ENCODE data around the gene GBP3.
"Not testable (repeated sequence)": the region's sequence is repeated elsewhere in the genome, so short reads cannot be mapped to it uniquely, and the experiment has no call there.

GBP3 gene

DNA sequence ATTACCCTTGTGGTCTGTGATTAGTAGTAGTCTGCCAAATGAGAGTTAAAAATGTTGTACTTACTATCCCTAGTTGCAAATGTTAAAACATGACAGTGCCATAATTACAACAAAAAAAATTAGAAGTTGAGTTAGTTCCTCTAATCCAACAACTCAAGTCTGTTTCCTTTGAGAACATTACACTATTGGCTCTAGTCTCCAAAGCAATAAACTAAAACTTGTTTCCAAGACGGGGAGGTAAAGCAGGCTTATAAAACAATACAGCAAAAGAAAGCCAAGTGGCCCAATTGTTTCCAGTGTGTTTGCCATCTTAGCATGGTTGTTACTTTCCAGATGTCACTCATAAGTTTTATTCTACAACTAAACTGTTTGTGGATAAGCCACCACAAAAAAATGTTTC, 41.8 kb downstream of the GBP3 start:
- no peak for DNase-seq
- no peaks in the 10 kb centered on the region for H3K9me3 Mint-ChIP-seq
- H3K4me3 Mint-ChIP-seq, result no peak overlapping the region
- H3K36me3 Mint-ChIP-seq, result peaks cover 68% of the 10 kb centered on the region
- CTCF ChIA-PET, result interaction anchor here (1.4 kb wide), 1 partner anchor 296 kb away, joined by 3 read pairs; no protein-coding TSS in a partner anchor
- no peak overlapping the region for H3K27ac Mint-ChIP-seq
- no peaks in the 10 kb centered on the region for H3K27me3 Mint-ChIP-seq
- peaks cover 63% of the 10 kb centered on the region for H3K4me1 Mint-ChIP-seq

DNA sequence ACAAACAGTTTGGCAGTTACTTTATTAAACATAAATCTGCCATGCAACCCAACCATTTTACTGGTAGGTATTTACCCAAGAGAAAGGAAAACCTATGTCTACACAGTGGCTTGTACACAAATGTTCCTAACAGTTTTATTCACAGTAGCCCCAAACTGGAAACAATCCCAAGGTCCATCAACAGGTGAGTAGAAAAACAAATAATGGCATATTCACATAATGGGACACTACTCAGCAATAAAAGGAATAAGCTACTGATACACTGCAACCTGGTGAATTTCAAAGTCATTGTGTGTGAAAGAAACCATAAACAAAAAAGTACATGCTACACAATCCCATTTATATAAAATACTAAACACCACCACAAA, 42.9 kb downstream of the GBP3 start:
- peaks cover 69% of the 10 kb centered on the region for H3K36me3 Mint-ChIP-seq
- no peak for DNase-seq
- H3K4me3 Mint-ChIP-seq, result no peak overlapping the region
- H3K4me1 Mint-ChIP-seq, result peaks cover 53% of the 10 kb centered on the region
- no peaks in the 10 kb centered on the region for H3K27me3 Mint-ChIP-seq
- peaks cover 4% of the 10 kb centered on the region for H3K9me3 Mint-ChIP-seq
- no peak overlapping the region for H3K27ac Mint-ChIP-seq
- CTCF ChIA-PET, result interaction anchor here (0.8 kb wide), 1 partner anchor 9 kb away, joined by 3 read pairs; no protein-coding TSS in a partner anchor

DNA sequence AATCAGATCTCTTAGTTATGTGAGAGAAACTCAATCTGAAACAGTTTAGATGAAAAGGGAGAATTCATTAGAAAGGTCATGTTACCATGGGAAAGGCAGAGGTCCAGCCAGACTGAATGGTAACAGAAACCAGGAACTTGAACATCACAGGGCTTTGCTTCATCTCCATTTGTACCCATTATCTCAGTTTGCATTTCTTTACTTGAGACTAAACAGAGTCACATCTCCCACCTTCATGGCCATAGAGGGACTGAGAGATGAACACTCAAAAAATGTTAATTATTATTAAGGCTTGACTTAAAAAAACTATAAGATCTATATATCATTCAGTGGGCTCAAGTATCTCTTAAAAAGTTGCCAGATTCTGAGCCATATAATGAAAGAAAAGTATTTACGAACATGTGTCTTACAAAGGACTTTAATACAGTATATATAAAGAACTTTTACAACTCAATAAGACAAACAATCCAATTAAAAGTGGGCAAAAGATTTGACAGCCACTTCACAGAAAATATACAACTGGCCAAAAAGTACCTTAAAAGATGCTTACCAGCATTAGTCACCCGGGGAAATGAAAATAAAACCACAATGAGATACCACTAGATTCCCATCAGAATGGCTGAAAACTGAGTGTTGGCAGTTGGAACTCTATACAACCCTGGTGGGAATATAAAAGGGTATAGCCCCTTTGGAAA, 43.5 kb downstream of the GBP3 start:
- Mint-ChIP-seq H3K4me3 (no peak overlapping the region), H3K9me3 (peaks cover 4% of the 10 kb centered on the region), H3K27ac (no peak overlapping the region), H3K36me3 (peaks cover 71% of the 10 kb centered on the region), H3K4me1 (peaks cover 49% of the 10 kb centered on the region), H3K27me3 (no peaks in the 10 kb centered on the region)
- CTCF ChIA-PET, result interaction anchor here (1.0 kb wide), 1 partner anchor 148 kb away, joined by 3 read pairs; no protein-coding TSS in a partner anchor
- no peak for DNase-seq

DNA sequence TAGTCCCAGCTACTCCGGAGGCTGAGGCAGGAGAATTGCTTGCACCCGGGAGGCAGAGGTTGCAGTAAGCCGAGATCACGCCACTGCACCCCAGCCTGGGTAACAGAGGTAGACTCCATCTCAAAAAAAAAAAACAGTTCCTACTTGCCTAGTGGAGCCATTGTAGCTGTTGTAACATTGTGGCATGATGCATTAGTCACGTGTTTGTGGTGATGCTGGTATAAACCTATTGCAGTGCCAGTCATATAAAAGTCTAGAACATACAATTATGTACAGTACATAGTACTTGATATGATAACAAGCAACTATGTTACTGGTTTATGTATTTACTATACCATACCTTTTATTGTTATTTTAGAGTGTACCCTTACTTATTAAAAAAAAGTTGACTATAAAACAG, 46.4 kb downstream of the GBP3 start:
- Mint-ChIP-seq H3K27me3 (no peaks in the 10 kb centered on the region), H3K4me3 (no peak overlapping the region), H3K9me3 (peaks cover 4% of the 10 kb centered on the region), H3K27ac (no peak overlapping the region), H3K4me1 (peaks cover 35% of the 10 kb centered on the region), H3K36me3 (peaks cover 48% of the 10 kb centered on the region)
- DNase-seq, result no peak
- CTCF ChIA-PET, result interaction anchor here (1.1 kb wide), 1 partner anchor 478 kb away, joined by 4 read pairs; no protein-coding TSS in a partner anchor

DNA sequence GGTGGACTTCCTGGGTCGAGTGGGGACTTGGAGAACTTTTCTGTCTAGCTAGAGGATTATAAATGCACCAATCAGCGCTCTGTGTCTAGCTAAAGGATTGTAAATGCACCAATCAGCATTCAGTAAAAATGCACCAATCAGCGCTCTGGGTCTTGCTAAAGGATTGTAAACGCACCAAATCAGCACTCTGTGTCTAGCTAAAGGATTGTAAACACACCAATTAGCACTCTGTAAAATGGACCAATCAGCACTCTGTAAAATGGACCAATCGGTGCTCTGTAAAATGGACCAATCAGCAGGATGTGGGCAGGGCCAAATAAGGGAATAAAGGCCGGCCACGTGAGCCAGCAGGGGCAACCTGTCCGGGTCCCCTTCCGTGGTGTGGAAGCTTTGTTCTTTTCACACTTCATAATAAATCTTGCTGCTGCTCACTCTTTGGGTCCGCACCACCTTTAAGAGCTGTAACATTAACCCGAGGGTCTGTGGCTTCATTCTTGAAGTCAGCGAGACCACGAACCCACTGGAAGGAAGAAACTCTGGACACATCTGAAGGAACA, 48.0 kb downstream of the GBP3 start:
- peaks cover 39% of the 10 kb centered on the region for H3K36me3 Mint-ChIP-seq
- not testable (repeated sequence) for H3K27me3 Mint-ChIP-seq, H3K4me3 Mint-ChIP-seq, H3K27ac Mint-ChIP-seq, DNase-seq, H3K9me3 Mint-ChIP-seq
- CTCF ChIA-PET, result interaction anchor here (0.6 to 2.9 kb wide), 10 partner anchors 9 to 524 kb away, joined by 3 to 23 read pairs (median 4); no protein-coding TSS in a partner anchor
- H3K4me1 Mint-ChIP-seq, result peaks cover 27% of the 10 kb centered on the region

DNA sequence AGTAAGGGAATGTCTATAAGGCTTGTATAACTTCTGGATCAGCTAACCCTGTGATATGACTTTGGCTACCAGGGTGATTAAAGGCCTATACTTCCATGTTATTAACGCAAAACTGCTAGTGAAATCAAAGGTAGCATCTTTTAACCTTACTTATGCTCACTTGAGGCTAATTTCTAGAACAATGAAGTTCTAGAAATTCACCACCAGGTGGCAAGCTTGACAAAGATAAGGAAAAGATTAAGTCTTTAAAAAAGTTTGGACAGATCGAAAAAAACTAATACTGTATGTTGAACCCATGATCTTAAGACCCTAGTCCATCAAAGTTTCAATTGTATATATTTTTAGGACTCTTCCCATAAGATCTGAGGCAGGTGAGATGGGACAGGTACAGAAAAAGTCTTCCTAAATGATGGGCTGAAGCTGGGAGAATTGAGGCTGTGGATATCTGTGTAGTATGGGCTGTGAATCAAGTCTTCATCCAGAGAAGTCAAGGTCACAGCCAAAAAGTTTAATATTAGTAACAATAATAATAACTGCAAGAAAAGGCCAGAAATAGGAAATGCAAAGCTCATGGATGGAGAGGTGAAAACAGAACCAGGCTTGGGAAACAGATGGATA, 49.0 kb downstream of the GBP3 start:
- CTCF ChIA-PET, result interaction anchor here (0.6 to 2.9 kb wide), 18 partner anchors 8 to 1268 kb away, joined by 3 to 23 read pairs (median 4); partner anchors contain the start of gene GBP4
- Mint-ChIP-seq H3K4me3 (no peak overlapping the region), H3K9me3 (peaks cover 4% of the 10 kb centered on the region), H3K27me3 (no peaks in the 10 kb centered on the region), H3K36me3 (peaks cover 32% of the 10 kb centered on the region), H3K27ac (no peak overlapping the region), H3K4me1 (peaks cover 20% of the 10 kb centered on the region)
- DNase-seq, result no peak

DNA sequence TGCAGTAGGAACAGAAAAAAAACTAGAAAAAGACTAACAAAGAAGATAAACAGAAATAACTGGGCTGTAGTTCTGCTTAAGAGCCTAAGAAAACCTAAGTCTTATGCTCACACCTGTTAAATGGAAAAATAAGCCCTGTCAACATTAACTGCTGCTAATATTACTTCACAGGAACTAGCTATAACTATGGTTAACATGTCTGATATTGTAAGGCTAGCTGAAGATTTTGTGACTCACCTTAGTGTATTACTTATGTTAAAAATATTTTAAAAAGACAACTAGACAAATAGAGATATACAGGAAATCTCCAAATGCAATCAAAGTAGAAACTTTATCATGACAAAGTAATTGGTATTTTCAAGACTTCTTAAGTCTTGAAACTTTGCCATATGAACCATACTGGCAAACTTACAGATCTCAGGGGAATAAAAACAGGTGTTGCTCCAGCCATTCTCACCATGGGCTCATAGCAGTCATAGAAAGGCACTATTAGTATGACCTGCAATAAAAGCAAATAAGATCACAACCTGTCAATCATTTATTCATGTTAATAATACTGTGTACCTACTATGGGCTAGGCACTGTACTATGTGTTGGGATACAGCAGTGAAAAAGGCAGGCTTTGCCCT, 60.9 kb downstream of the GBP3 start:
- Mint-ChIP-seq H3K27me3 (no peaks in the 10 kb centered on the region), H3K9me3 (no peaks in the 10 kb centered on the region), H3K27ac (no peak overlapping the region), H3K4me1 (no peaks in the 10 kb centered on the region), H3K4me3 (no peak overlapping the region), H3K36me3 (peaks cover 55% of the 10 kb centered on the region)
- CTCF ChIA-PET, result interaction anchor here (1.0 to 2.8 kb wide), 2 partner anchors 10 to 12 kb away, joined by 3 to 8 read pairs; no protein-coding TSS in a partner anchor
- no peak for DNase-seq

DNA sequence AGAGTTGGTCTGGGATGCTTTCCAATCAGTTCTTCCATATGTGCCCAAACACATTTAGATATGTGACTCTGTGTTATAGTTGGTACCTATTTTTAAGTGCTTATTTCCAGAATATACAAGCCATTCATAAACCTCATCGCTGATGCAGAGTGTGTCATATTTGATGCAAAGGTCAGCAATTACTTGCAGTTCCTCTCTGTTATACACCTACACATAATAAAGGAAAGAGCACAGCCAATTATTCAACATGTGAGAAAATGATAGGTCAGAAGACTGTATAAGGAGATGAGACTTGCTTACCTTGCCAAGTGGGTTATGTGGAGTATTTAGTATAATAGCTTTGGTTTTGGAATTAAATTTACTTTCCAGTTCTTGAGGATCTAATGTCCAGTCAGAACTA, 61.6 kb downstream of the GBP3 start:
- CTCF ChIA-PET, result interaction anchor here (1.0 to 2.8 kb wide), 2 partner anchors 11 to 13 kb away, joined by 3 to 8 read pairs; no protein-coding TSS in a partner anchor
- no peaks in the 10 kb centered on the region for H3K27me3 Mint-ChIP-seq
- no peaks in the 10 kb centered on the region for H3K9me3 Mint-ChIP-seq
- peaks cover 57% of the 10 kb centered on the region for H3K36me3 Mint-ChIP-seq
- DNase-seq, result no peak
- H3K27ac Mint-ChIP-seq, result no peak overlapping the region
- no peak overlapping the region for H3K4me3 Mint-ChIP-seq
- no peaks in the 10 kb centered on the region for H3K4me1 Mint-ChIP-seq

All from activated naive CD4-positive, alpha-beta T cell treated with anti-CD3 and anti-CD28 coated beads, Interleukin-2, amount 10 ng/mL, durations not matched to agents 7 days and 5 days (primary cell).